Osteocyte (in vitro differentiated cells): ENCODE measurements around the gene VLDLR. TPM values are rescaled to one million over a fixed set of nuclear protein-coding genes. Genes with fewer than 3 reads are reported as not detected.

Experiments
- DNase-seq: peaks from one replicate; pipeline ENCODE4 v3.0.0; 2021; ENCODE audit warnings: mixed read lengths; ENCODE audit not compliant: unreplicated experiment; ENCODE audit errors: extremely low spot score
- H3K27ac Mint-ChIP-seq: one replicate; pipeline ENCODE4 v1.8.0; 2021; ENCODE audit warnings: mild to moderate bottlenecking, mixed read lengths; ENCODE audit not compliant: unreplicated experiment
- H3K27me3 Mint-ChIP-seq: one replicate; pipeline ENCODE4 v1.8.0; 2021; ENCODE audit warnings: mixed read lengths; ENCODE audit not compliant: unreplicated experiment
- H3K36me3 Mint-ChIP-seq: one replicate; pipeline ENCODE4 v1.8.0; 2021; ENCODE audit warnings: mixed read lengths; ENCODE audit not compliant: unreplicated experiment
- H3K4me1 Mint-ChIP-seq: one replicate; pipeline ENCODE4 v1.8.0; 2021; ENCODE audit warnings: mixed read lengths; ENCODE audit not compliant: unreplicated experiment
- H3K4me3 Mint-ChIP-seq: one replicate; pipeline ENCODE4 v1.8.0; 2021; ENCODE audit warnings: mild to moderate bottlenecking, moderate library complexity, mixed read lengths; ENCODE audit not compliant: unreplicated experiment
- H3K9me3 Mint-ChIP-seq: one replicate; pipeline ENCODE4 v1.8.0; 2021; ENCODE audit warnings: mixed read lengths; ENCODE audit not compliant: unreplicated experiment
- total RNA-seq: library from RNA; stranded (reverse); gene quantifications from 2 replicates; pipeline ENCODE4 v1.2.1, GENCODE V29; 2021
- TF ChIP-seq, protein P1 (sequence below): fragments of 200-600 bp; sonication (generic); IDR thresholded peaks from 2 replicates; pipeline ENCODE4 v1.5.0; 2021; ENCODE audit warnings: antibody characterized with exemption, mild to moderate bottlenecking, moderate library complexity

The VLDLR gene
- total RNA-seq, 1 donor from 2014 or later: 18.5 TPM

DNA sequence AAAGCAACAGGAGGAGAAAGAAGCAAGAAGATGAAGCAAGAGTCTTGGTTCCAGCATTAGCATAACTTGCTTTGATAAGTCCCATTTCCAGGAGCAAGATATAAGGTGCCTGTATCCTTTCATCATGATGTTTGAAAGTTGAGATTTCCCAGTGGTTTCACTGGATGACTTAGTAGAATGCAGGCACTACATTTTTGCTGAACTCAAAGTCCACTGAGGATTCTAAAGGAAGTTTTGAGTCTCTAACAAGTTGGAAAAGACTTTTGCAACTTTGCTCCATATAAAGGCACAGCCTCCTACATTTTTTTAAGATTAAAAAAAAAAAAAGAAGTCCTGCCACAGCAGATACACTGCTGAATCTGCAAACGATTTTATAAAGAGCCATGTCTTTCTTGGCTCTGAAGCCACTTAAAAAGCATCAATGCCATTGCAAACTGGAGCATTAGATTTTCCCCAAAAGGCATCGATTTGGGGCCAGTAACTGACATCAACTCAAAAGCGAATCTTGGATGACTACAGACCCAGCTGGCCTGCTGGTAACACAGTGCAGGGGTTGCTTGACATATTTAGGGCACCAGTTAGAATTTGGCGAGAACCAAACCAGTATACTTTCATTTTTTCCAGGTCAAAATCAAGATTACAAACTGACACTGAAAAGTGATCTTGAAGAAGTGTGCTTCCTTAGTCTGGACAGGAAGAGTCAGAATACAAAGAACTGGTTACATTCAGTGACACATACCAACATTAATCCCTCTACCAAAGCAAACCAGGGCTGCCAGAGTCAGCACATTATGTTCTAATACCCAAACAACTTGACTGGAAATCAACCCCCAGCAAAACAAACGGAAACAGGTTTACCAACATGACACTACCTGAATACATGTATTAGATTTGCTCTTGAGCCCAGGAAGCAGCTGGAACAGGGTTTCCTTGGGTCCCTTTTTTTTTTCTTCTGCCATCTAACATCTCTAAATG, 56.6 kb downstream of the VLDLR start:
- H3K27ac Mint-ChIP-seq: no peak overlapping the region
- H3K27me3 Mint-ChIP-seq: no peaks in the 10 kb centered on the region
- H3K36me3 Mint-ChIP-seq: no peaks in the 10 kb centered on the region
- DNase-seq: no peak
- no peaks in the 10 kb centered on the region for H3K4me1 Mint-ChIP-seq
- TF ChIP-seq, protein P1, sequence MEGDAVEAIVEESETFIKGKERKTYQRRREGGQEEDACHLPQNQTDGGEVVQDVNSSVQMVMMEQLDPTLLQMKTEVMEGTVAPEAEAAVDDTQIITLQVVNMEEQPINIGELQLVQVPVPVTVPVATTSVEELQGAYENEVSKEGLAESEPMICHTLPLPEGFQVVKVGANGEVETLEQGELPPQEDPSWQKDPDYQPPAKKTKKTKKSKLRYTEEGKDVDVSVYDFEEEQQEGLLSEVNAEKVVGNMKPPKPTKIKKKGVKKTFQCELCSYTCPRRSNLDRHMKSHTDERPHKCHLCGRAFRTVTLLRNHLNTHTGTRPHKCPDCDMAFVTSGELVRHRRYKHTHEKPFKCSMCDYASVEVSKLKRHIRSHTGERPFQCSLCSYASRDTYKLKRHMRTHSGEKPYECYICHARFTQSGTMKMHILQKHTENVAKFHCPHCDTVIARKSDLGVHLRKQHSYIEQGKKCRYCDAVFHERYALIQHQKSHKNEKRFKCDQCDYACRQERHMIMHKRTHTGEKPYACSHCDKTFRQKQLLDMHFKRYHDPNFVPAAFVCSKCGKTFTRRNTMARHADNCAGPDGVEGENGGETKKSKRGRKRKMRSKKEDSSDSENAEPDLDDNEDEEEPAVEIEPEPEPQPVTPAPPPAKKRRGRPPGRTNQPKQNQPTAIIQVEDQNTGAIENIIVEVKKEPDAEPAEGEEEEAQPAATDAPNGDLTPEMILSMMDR: no peak
- H3K9me3 Mint-ChIP-seq: no peaks in the 10 kb centered on the region
- no peak overlapping the region for H3K4me3 Mint-ChIP-seq

DNA sequence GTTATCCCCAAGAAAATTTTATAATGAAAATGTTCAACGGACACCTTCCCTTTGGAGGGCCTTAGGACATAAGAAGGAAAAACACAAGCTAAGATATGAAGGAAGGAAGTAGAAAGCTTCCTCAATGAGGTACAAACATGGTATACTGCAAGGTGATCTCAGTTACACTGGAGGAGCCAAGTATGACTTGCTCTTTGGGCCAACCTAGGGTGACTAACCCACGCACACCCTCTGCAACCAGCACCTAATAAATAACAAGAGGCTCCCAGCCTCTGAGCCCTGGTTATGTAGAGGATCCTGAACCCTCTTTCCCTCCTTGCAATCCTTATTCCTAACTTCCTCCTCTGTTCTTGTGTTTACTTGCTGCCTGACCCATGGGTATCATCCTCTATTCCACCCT, 57.4 kb downstream of the VLDLR start:
- TF ChIP-seq, protein P1: no peak
- Mint-ChIP-seq H3K27me3 (no peaks in the 10 kb centered on the region), H3K9me3 (no peaks in the 10 kb centered on the region), H3K36me3 (no peaks in the 10 kb centered on the region), H3K27ac (no peak overlapping the region), H3K4me1 (no peaks in the 10 kb centered on the region), H3K4me3 (no peak overlapping the region)
- no peak for DNase-seq

DNA sequence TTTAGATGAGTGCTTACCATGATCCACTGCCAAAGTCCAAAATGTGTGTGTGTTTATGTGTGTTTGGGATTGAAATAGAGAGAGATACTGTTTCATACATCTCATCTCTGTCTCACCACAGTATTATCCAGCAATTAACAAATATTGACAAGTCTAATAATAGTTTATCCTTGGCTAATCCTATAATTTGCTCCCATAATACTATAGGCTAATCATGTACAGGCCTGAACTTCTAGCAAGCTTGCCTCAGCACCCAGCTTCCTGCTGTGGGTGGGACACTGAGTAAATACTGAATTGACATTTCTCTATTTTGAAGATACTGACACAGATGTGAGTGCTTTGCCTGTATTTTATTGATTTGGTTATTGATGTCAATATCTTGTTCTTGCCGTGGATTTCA, 60.4 kb downstream of the VLDLR start:
- Mint-ChIP-seq H3K36me3 (no peaks in the 10 kb centered on the region), H3K4me3 (no peak overlapping the region), H3K4me1 (no peaks in the 10 kb centered on the region), H3K9me3 (no peaks in the 10 kb centered on the region), H3K27ac (no peak overlapping the region), H3K27me3 (no peaks in the 10 kb centered on the region)
- TF ChIP-seq, protein P1: no peak
- DNase-seq: no peak

DNA sequence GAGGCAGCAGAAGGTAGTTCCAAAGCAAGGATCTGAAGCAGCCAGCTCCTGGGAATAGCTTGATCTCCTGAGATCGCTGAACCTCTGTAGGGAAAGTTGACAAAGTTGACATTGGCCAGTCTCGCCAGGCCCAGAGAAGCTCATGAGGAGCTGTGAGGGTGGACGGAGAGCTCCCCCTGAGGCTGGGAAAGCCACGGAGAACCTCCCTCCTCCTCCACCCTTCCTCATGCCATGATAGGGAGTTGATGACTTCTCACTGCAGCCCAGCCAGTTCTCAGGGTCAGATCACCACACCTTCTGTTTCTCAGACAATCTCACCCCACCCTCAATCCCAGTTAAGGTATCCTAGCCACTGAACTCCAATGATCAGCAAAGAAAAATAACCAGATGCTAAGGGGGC, 65.3 kb downstream of the VLDLR start:
- TF ChIP-seq, protein P1: no peak
- H3K27me3 Mint-ChIP-seq: no peaks in the 10 kb centered on the region
- no peak for DNase-seq
- H3K9me3 Mint-ChIP-seq: no peaks in the 10 kb centered on the region
- no peaks in the 10 kb centered on the region for H3K36me3 Mint-ChIP-seq
- H3K4me1 Mint-ChIP-seq: no peaks in the 10 kb centered on the region
- H3K27ac Mint-ChIP-seq: no peak overlapping the region
- no peak overlapping the region for H3K4me3 Mint-ChIP-seq

DNA sequence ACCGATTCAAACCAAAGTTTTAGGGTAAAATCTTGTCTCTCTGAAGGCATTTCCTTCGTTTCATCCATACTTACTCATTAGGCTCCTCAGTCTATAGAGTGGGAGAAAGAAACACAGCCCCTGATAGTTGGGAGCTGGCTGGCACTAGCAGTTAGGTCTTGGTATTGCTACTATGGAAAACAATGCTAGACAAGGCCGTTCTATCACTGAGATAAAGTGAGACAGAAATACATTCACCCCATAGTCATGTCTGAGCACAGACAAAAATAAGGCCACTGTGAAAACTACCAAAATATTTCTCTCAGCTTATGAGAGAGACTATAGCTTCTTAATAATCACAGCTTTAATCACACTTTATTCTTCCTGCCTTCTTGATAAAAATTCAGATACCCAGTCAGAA, 67.0 kb downstream of the VLDLR start:
- H3K27ac Mint-ChIP-seq: no peak overlapping the region
- no peaks in the 10 kb centered on the region for H3K4me1 Mint-ChIP-seq
- H3K4me3 Mint-ChIP-seq: no peak overlapping the region
- no peaks in the 10 kb centered on the region for H3K9me3 Mint-ChIP-seq
- TF ChIP-seq, protein P1: no peak
- no peaks in the 10 kb centered on the region for H3K36me3 Mint-ChIP-seq
- no peaks in the 10 kb centered on the region for H3K27me3 Mint-ChIP-seq
- no peak for DNase-seq
